ENCODE data around the gene ERI3.

DNA sequence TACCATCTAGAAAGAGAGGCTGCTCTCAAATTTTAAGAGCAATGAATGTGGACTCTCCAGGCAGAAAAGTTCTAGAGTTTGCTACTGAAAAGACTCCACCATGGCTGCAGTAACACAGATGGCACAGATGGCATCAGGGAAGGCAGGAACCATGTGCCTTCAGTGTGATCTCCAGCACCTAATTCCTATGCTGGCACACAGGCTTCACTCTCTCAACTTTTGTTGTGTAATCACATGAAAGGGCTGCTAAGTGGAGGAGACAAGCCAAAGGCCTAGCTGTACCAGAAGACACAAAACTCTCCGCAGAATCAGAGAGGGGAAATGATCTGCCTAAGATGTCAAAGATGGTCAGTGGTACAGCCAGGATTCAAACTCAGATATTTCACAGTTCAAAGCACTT lies 31.1 kb downstream of the ERI3 start:
- no peak for TF ChIP-seq POLR2A (IDR thresholded peaks at IDR 0.05; ENCODE audit: low read length)
- TF ChIP-seq GATA1 (IDR thresholded peaks at IDR 0.05; ENCODE audit: low read depth, low read length): no peak
